ENCODE measurements around the gene STOML1. TPM values are rescaled to one million over a fixed set of nuclear protein-coding genes. Genes with fewer than 3 reads are reported as not detected.

STOML1 gene
- total RNA-seq, 1 experiment from 2014 or later, result 2.5 TPM

- Mint-ChIP-seq H3K9me3 (no peaks in the 10 kb centered on the region), H3K27ac (no peak overlapping the region), H3K27me3 (ENCODE audit: low read depth) (peaks cover 12% of the 10 kb centered on the region), H3K4me1 (peaks cover 9 to 30% of the 10 kb centered on the region in 2 experiments), H3K36me3 (ENCODE audit: insufficient read depth in 1 of 3, low read depth in 3 of 3) (no peaks in the 10 kb centered on the region; a peak in 1 of 7 replicates), H3K4me3 (no peak overlapping the region; a peak in 1 of 5 replicates)
- Histone ChIP-seq H2AFZ (ENCODE audit: low read length) (no peak overlapping the region), H3K23ac (ENCODE audit: insufficient read length, low read depth, low read length) (no peak overlapping the region), H3K4me1 (ENCODE audit: insufficient read depth, low read length) (no peaks in the 10 kb centered on the region), H3K79me1 (ENCODE audit: insufficient read depth, low read depth, low read length, poor library complexity, severe bottlenecking) (no peaks in the 10 kb centered on the region), H3K4me2 (ENCODE audit: insufficient read depth, insufficient read length, low read length) (no peak overlapping the region), H3K23me2 (ENCODE audit: insufficient read length, low read depth, low read length, poor library complexity, severe bottlenecking) (no peaks in the 10 kb centered on the region), H3K79me2 (ENCODE audit: insufficient read depth, low read length) (no peaks in the 10 kb centered on the region), H3K4ac (ENCODE audit: low read depth, low read length) (no peak overlapping the region), H2BK20ac (ENCODE audit: low read depth, low read length, poor library complexity, severe bottlenecking) (no peak overlapping the region), H2BK5ac (ENCODE audit: insufficient read length, low read length) (no peak overlapping the region), H2BK15ac (ENCODE audit: low read depth, low read length) (no peak overlapping the region), H3T11ph (ENCODE audit: low read length) (no peak overlapping the region), H2BK120ac (ENCODE audit: low read depth, low read length, poor library complexity, severe bottlenecking) (no peak overlapping the region), H3K27ac (ENCODE audit: insufficient read length, low read depth, low read length) (no peak overlapping the region), H4K5ac (ENCODE audit: insufficient read length, low read depth, low read length) (no peak overlapping the region), H4K20me1 (ENCODE audit: control insufficient read depth, insufficient read depth, insufficient read length) (no peaks in the 10 kb centered on the region), H3K56ac (ENCODE audit: insufficient read length, low read depth, low read length) (no peak overlapping the region), H4K91ac (ENCODE audit: insufficient read length, low read depth, low read length) (no peak overlapping the region), H3K27me3 (ENCODE audit: insufficient read depth, low read length) (no peaks in the 10 kb centered on the region), H4K8ac (replicated peaks; ENCODE audit: insufficient read length, low read depth, low read length) (no peak overlapping the region), H3K9me3 (ENCODE audit: control insufficient read depth, low read depth, low read length) (no peaks in the 10 kb centered on the region), H3K18ac (ENCODE audit: insufficient read length, low read depth, low read length) (no peak overlapping the region), H2AK5ac (ENCODE audit: insufficient read length, low read length) (no peak overlapping the region), H3K14ac (ENCODE audit: insufficient read depth, low read length) (no peak overlapping the region), H2BK12ac (ENCODE audit: insufficient read length, low read depth, low read length) (no peak overlapping the region), H3K9ac (ENCODE audit: extremely low read depth, insufficient read length, low read length) (no peak overlapping the region)
- no peak for TF ChIP-seq CTCF (conservative IDR thresholded peaks at IDR 0.05)
- no CpG with 5 or more reads among the region's 10 CpGs for WGBS (ENCODE audit: extremely low coverage, insufficient read length, low lambda C conversion rate)
- no peak for DNase-seq
These were observed 39.0 kb downstream of the STOML1 start for GRCh38 chr15:73952913-73953750.

Measured in H9 (cell line).